ENCODE data around the gene STUB1.

The STUB1 gene

DNA sequence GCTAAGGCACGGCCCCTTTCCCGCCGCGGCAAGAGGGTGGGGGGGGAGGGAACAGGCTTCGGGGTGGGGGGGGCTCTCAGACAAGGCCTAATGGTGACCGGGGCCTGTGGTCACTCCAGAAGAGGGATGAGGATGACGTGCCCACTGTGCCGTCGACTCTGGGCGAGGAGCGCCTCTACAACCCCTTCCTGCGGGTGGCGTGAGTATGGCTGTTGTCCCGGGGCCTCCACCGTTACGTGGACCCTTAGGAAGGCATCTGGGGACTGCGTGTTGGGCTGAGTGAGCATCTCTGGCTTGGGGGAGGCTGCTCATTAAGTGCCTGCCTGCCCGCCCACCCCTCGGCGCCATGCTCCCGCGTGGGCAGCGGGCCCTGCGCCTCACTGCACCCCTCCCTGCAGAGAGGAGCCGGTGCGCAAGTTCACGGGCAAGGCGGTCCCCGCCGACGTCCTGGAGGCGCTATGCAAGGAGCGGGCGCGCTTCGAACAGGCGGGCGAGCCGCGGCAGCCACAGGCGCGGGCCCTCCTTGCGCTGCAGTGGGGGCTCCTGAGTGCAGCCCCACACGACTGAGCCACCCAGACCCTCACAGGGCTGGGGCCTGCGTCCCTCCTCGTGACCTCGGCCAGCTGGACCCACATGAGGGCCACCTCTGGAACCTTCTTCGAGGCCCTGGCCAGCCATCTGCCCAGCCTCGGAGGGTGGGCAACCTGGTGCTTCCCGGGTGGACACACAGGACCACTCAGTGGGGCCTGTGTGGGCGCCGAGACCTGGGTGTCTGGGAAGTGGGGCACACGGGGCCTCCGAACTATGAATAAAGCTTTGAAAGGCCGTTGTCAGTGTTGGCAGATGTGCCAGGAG is 48.9 kb downstream of the STUB1 start:
- TF ChIP-seq POLR2AphosphoS5 (IDR thresholded peaks at IDR 0.05; ENCODE audit: low read depth, low read length) (no peak), TAF1 (IDR thresholded peaks at IDR 0.05; ENCODE audit: borderline replicate concordance, insufficient read depth, low read length) (no peak), FOXP2 (optimal IDR thresholded peaks at IDR 0.05; ENCODE audit: borderline replicate concordance, extremely low read depth, extremely low read length, insufficient read depth) (no peak), SIN3A (IDR thresholded peaks at IDR 0.05; ENCODE audit: borderline replicate concordance, insufficient read depth, low read length) (no peak)
- TF ChIP-seq, protein P1, sequence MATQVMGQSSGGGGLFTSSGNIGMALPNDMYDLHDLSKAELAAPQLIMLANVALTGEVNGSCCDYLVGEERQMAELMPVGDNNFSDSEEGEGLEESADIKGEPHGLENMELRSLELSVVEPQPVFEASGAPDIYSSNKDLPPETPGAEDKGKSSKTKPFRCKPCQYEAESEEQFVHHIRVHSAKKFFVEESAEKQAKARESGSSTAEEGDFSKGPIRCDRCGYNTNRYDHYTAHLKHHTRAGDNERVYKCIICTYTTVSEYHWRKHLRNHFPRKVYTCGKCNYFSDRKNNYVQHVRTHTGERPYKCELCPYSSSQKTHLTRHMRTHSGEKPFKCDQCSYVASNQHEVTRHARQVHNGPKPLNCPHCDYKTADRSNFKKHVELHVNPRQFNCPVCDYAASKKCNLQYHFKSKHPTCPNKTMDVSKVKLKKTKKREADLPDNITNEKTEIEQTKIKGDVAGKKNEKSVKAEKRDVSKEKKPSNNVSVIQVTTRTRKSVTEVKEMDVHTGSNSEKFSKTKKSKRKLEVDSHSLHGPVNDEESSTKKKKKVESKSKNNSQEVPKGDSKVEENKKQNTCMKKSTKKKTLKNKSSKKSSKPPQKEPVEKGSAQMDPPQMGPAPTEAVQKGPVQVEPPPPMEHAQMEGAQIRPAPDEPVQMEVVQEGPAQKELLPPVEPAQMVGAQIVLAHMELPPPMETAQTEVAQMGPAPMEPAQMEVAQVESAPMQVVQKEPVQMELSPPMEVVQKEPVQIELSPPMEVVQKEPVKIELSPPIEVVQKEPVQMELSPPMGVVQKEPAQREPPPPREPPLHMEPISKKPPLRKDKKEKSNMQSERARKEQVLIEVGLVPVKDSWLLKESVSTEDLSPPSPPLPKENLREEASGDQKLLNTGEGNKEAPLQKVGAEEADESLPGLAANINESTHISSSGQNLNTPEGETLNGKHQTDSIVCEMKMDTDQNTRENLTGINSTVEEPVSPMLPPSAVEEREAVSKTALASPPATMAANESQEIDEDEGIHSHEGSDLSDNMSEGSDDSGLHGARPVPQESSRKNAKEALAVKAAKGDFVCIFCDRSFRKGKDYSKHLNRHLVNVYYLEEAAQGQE (IDR thresholded peaks at IDR 0.05; ENCODE audit: insufficient read depth in 1 of 2, low read depth in 2 of 2, low read length in 2 of 2), result no peak

- TF ChIP-seq POLR2AphosphoS5 (IDR thresholded peaks at IDR 0.05; ENCODE audit: low read depth, low read length) (no peak), TAF1 (IDR thresholded peaks at IDR 0.05; ENCODE audit: borderline replicate concordance, insufficient read depth, low read length) (no peak), FOXP2 (optimal IDR thresholded peaks at IDR 0.05; ENCODE audit: borderline replicate concordance, extremely low read depth, extremely low read length, insufficient read depth) (no peak), SIN3A (IDR thresholded peaks at IDR 0.05; ENCODE audit: borderline replicate concordance, insufficient read depth, low read length) (no peak)
- TF ChIP-seq, protein P1 (IDR thresholded peaks at IDR 0.05; ENCODE audit: insufficient read depth in 1 of 2, low read depth in 2 of 2, low read length in 2 of 2), result no peak
These were observed 49.8 kb downstream of the STUB1 start for GRCh38 chr16:729768-730665.

- TF ChIP-seq FOXP2 (optimal IDR thresholded peaks at IDR 0.05; ENCODE audit: borderline replicate concordance, extremely low read depth, extremely low read length, insufficient read depth) (no peak), SIN3A (IDR thresholded peaks at IDR 0.05; ENCODE audit: borderline replicate concordance, insufficient read depth, low read length) (no peak), TAF1 (IDR thresholded peaks at IDR 0.05; ENCODE audit: borderline replicate concordance, insufficient read depth, low read length) (no peak), POLR2AphosphoS5 (IDR thresholded peaks at IDR 0.05; ENCODE audit: low read depth, low read length) (no peak)
- TF ChIP-seq, protein P1 (IDR thresholded peaks at IDR 0.05; ENCODE audit: insufficient read depth in 1 of 2, low read depth in 2 of 2, low read length in 2 of 2), result no peak
These were observed 50.7 kb downstream of the STUB1 start for GRCh38 chr16:730666-731509.

DNA sequence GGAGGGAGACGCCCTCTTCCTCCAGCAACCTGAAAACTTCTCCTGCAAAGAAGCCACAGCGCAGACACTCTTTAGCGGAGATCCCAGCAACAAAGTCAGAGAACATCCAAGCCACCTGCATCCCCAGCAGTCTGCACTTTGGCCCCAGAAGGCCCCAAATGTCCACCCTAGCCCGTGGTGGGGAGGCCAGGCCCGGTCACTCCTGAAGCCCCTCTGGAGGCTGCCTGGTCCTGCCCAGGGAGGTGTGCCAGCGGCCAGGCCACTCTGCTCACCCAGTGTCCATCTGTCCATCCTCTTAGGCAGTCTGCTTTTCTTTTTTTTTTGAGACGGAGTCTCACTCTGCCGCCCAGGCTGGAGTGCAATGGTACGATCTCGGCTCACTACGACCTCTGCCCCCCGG is 52.1 kb downstream of the STUB1 start:
- TF ChIP-seq TAF1 (IDR thresholded peaks at IDR 0.05; ENCODE audit: borderline replicate concordance, insufficient read depth, low read length), result no peak
- TF ChIP-seq POLR2AphosphoS5 (IDR thresholded peaks at IDR 0.05; ENCODE audit: low read depth, low read length), result no peak
